C4-2B (cell line): Measurements from ENCODE around the gene ITGA8.

Experiments used
- CTCF ChIP-seq: fragments of 450-650 bp; conservative IDR thresholded peaks from 2 replicates; pipeline ENCODE4 v1.5.1; 2017; ENCODE audit warnings: mild to moderate bottlenecking
- ZFX ChIP-seq: fragments of 450-650 bp; IDR thresholded peaks from 2 replicates; pipeline ENCODE4 v1.6.1; 2017

DNA sequence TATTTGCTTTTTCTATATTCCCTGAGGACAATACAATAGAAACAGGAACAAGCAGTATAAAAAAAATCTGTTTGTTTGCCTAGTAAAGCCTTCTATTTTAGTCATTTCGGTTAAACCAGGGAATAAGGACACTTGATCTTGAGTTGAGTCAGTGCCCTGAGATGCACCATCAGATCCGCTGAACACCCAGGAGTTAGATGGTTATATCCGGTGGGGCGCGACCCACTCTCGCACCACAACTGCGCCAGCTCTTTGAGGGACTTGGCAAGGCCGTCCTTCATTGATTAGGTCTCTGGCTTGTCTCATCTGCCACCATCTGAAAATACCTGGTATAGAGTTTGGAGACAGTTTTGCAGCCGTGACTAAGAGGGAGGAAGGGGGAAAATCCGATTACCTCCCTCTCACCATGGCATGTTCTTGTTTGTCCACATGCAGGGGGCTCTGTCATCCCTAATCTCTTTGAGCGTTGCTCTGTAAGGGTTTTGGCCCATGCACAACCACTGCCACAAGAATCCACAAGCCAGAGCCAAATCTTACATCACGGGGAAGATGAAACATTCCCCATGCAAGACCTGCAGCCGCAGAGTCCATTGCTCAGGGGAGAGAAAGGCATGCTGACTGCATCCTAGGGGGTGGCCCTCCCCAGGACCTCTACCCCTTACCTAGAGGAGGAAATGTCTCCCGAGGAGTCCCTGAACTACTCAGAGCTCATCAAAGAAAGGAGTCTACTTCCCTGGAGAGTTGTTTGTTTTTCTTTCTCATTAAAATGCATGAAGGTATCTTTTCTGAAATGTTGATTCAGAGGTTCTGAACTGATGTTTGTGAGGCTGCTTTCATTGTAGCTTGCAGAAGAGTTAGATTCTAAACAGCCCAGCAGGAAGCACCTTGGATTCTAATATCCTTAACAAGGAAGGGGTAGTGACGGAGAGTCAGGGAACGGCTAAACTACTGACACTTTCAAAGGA is 247.0 kb downstream of the ITGA8 start:
- no peak for TF ChIP-seq CTCF
- TF ChIP-seq ZFX, result no peak
